Measurements from ENCODE around the gene UBR1.
A peak's percentile ranks its signal among the peaks of the same experiment; 100 is the strongest.

UBR1 gene

GRCh38 chr15:43105778-43106485, at the start of gene UBR1:
Gene UBR1 (minus strand): TSS chr15:43106038. CDS start chr15:43106022, 16 bp downstream.
- DNase-seq, result peak; percentile 97

- no peak for DNase-seq
Measured at GRCh38 chr15:43153269-43153668, 47.4 kb upstream of the UBR1 start.

GRCh38 chr15:43151688-43152087, 45.9 kb upstream of the UBR1 start:
- DNase-seq, result peak; percentile 52

- no peak for DNase-seq
Measured at GRCh38 chr15:43150191-43150929, 44.5 kb upstream of the UBR1 start.

- no peak for DNase-seq
Measured at GRCh38 chr15:43146184-43146583, 40.3 kb upstream of the UBR1 start.

- DNase-seq, result peak; percentile 49
Measured at GRCh38 chr15:43144512-43144911, 38.7 kb upstream of the UBR1 start.

- DNase-seq, result no peak
Measured at GRCh38 chr15:43143203-43143941, 37.5 kb upstream of the UBR1 start.

GRCh38 chr15:43135351-43135750, 29.5 kb upstream of the UBR1 start:
- no peak for DNase-seq

GRCh38 chr15:43134157-43134635, 28.4 kb upstream of the UBR1 start:
- DNase-seq, result no peak

GRCh38 chr15:43133430-43134156, 27.8 kb upstream of the UBR1 start, which contains the start of gene TMEM62:
Gene TMEM62 (plus strand): TSS chr15:43133586. CDS start chr15:43133803, 217 bp downstream.
- peak; percentile 85 for DNase-seq

- peak; percentile 28 for DNase-seq
Measured at GRCh38 chr15:43132830-43133429, 27.1 kb upstream of the UBR1 start.

- DNase-seq, result no peak
Measured at GRCh38 chr15:43128980-43129335, 23.1 kb upstream of the UBR1 start.

- peak; percentile 38 for DNase-seq
Measured at GRCh38 chr15:43128174-43128979, 22.5 kb upstream of the UBR1 start.

- no peak for DNase-seq
Measured at GRCh38 chr15:43127752-43128151, 21.9 kb upstream of the UBR1 start.

- DNase-seq, result no peak
Measured at GRCh38 chr15:43126356-43126755, 20.5 kb upstream of the UBR1 start.

- DNase-seq, result no peak
Measured at GRCh38 chr15:43125100-43125661, 19.3 kb upstream of the UBR1 start.

GRCh38 chr15:43121863-43122262, 16.0 kb upstream of the UBR1 start:
- DNase-seq, result no peak

- no peak for DNase-seq
Measured at GRCh38 chr15:43118829-43119228, 13.0 kb upstream of the UBR1 start.

GRCh38 chr15:43118286-43118685, 12.4 kb upstream of the UBR1 start:
- DNase-seq, result no peak

GRCh38 chr15:43111354-43111753, 5.5 kb upstream of the UBR1 start:
- DNase-seq, result no peak

GRCh38 chr15:43107751-43108150, 1.9 kb upstream of the UBR1 start:
- DNase-seq, result peak; percentile 41
